DND-41 (cell line): ENCODE measurements around the gene MAML3.

Experiments used
- ATAC-seq: fragments of 200-7000 bp; cut with Tn5 transposase; 3 replicates; pipeline ENCODE4 v1.9.1; 2021; ENCODE audit warnings: low read depth; ENCODE audit not compliant: insufficient read depth
- DNase-seq: peaks from one replicate; pipeline ENCODE4 v3.0.0-alpha.2; 2020
- H2AFZ ChIP-seq: 2 replicates; pipeline ENCODE4 v1.6.0; 2012; ENCODE audit warnings: low read depth, low read length
- H3K27ac ChIP-seq: 2 replicates; pipeline ENCODE4 v1.5.1; 2012; ENCODE audit warnings: low read length, inconsistent platforms
- H3K27me3 ChIP-seq: fragments of 200-600 bp; sonication (generic); 2 replicates; pipeline ENCODE4 v1.6.0; 2012; ENCODE audit warnings: low read length, mild to moderate bottlenecking, inconsistent platforms; ENCODE audit not compliant: insufficient read depth, poor library complexity
- H3K36me3 ChIP-seq: 2 replicates; pipeline ENCODE4 v1.5.1; 2012; ENCODE audit warnings: low read length, inconsistent platforms; ENCODE audit not compliant: insufficient read depth
- H3K4me1 ChIP-seq: 2 replicates; pipeline ENCODE4 v1.5.1; 2012; ENCODE audit warnings: mild to moderate bottlenecking, low read length; ENCODE audit not compliant: insufficient read depth
- H3K4me2 ChIP-seq: 2 replicates; pipeline ENCODE4 v1.6.0; 2012; ENCODE audit warnings: mild to moderate bottlenecking, moderate library complexity, low read length, inconsistent platforms; ENCODE audit not compliant: insufficient read depth
- H3K4me3 ChIP-seq, 2 experiments: fragments of 200-600 bp in 1 of 2; shearing (Covaris generic) in 1 of 2; 2 replicates each; pipeline ENCODE4 v1.5.1; 2012 to 2016; ENCODE audit warnings: inconsistent platforms in 2 of 2, low read length in 2 of 2, mild to moderate bottlenecking in 2 of 2, low read depth in 1 of 2, moderate library complexity in 1 of 2
- H3K79me2 ChIP-seq: 2 replicates; pipeline ENCODE4 v1.6.0; 2012; ENCODE audit warnings: low read length, inconsistent platforms; ENCODE audit not compliant: insufficient read depth
- H3K9ac ChIP-seq: 2 replicates; pipeline ENCODE4 v1.6.0; 2012; ENCODE audit warnings: low read depth, mild to moderate bottlenecking, inconsistent platforms, low read length, moderate library complexity
- H3K9me3 ChIP-seq: 2 replicates; pipeline ENCODE4 v1.5.1; 2012; ENCODE audit warnings: low read length, moderate library complexity, mild to moderate bottlenecking, inconsistent platforms; ENCODE audit not compliant: insufficient read depth, severe bottlenecking
- H4K20me1 ChIP-seq: 2 replicates; pipeline ENCODE4 v1.6.0; 2012; ENCODE audit warnings: low read length; ENCODE audit not compliant: insufficient read depth
- CTCF ChIP-seq: IDR thresholded peaks from 2 replicates; pipeline ENCODE4 v1.5.1; 2012; ENCODE audit warnings: borderline replicate concordance, low read length, moderate library complexity, mild to moderate bottlenecking; ENCODE audit not compliant: poor library complexity, severe bottlenecking; ENCODE audit errors: extremely low read depth
- EZH2 ChIP-seq: IDR thresholded peaks from 3 replicates; pipeline ENCODE4 v1.6.1; 2012; ENCODE audit warnings: borderline replicate concordance, low read depth, mild to moderate bottlenecking, moderate library complexity, low read length, inconsistent platforms; ENCODE audit not compliant: severe bottlenecking

Gene MAML3

GRCh38 chr4:139800082-139800481 lies 353.9 kb downstream of the MAML3 start:
- ATAC-seq, result no peak
- Histone ChIP-seq H3K27me3 (no peaks in the 10 kb centered on the region), H3K79me2 (no peaks in the 10 kb centered on the region), H4K20me1 (no peaks in the 10 kb centered on the region), H2AFZ (no peak overlapping the region), H3K27ac (no peak overlapping the region), H3K36me3 (no peaks in the 10 kb centered on the region), H3K4me2 (no peak overlapping the region), H3K9ac (no peak overlapping the region), H3K9me3 (no peaks in the 10 kb centered on the region), H3K4me3 (no peak overlapping the region), H3K4me1 (peaks cover 22% of the 10 kb centered on the region)
- no peak for DNase-seq
- TF ChIP-seq EZH2 (no peak), CTCF (no peak)

- Histone ChIP-seq H3K27me3 (no peaks in the 10 kb centered on the region), H3K4me3 (no peak overlapping the region), H3K9ac (no peak overlapping the region), H3K27ac (no peak overlapping the region), H4K20me1 (no peaks in the 10 kb centered on the region), H2AFZ (no peak overlapping the region), H3K9me3 (no peaks in the 10 kb centered on the region), H3K4me2 (no peak overlapping the region), H3K79me2 (no peaks in the 10 kb centered on the region), H3K36me3 (no peaks in the 10 kb centered on the region), H3K4me1 (peaks cover 22% of the 10 kb centered on the region)
- TF ChIP-seq EZH2 (no peak), CTCF (no peak)
- no peak for ATAC-seq
- no peak for DNase-seq
These were observed 354.4 kb downstream of the MAML3 start for GRCh38 chr4:139799615-139800014.

GRCh38 chr4:139798456-139798855 lies 355.5 kb downstream of the MAML3 start:
- ATAC-seq (no peak), DNase-seq (no peak)
- TF ChIP-seq CTCF (no peak), EZH2 (no peak)
- H3K9ac ChIP-seq, result no peak overlapping the region
- no peak overlapping the region for H3K4me2 ChIP-seq
- peaks cover 16% of the 10 kb centered on the region for H3K4me1 ChIP-seq
- no peak overlapping the region for H2AFZ ChIP-seq
- no peak overlapping the region for H3K4me3 ChIP-seq
- no peak overlapping the region for H3K27ac ChIP-seq
- H3K36me3 ChIP-seq, result no peaks in the 10 kb centered on the region
- H3K27me3 ChIP-seq, result no peaks in the 10 kb centered on the region
- no peaks in the 10 kb centered on the region for H4K20me1 ChIP-seq
- H3K79me2 ChIP-seq, result no peaks in the 10 kb centered on the region
- no peaks in the 10 kb centered on the region for H3K9me3 ChIP-seq

- Histone ChIP-seq H3K27ac (no peak overlapping the region), H3K4me2 (no peak overlapping the region), H3K36me3 (no peaks in the 10 kb centered on the region), H4K20me1 (no peaks in the 10 kb centered on the region), H3K9me3 (no peaks in the 10 kb centered on the region), H3K4me3 (no peak overlapping the region), H3K79me2 (no peaks in the 10 kb centered on the region), H3K27me3 (no peaks in the 10 kb centered on the region), H3K9ac (no peak overlapping the region), H2AFZ (no peak overlapping the region), H3K4me1 (peaks cover 4% of the 10 kb centered on the region; the same call in 1 of the 2 replicates)
- TF ChIP-seq EZH2 (no peak), CTCF (no peak)
- DNase-seq (no peak), ATAC-seq (no peak)
These were observed 356.7 kb downstream of the MAML3 start for GRCh38 chr4:139797287-139797686.
